ENCODE results near the gene UCHL1.

UCHL1 gene

GRCh38 chr4:41217374-41217773 is 39.4 kb upstream of the UCHL1 start:
- Histone ChIP-seq H3K4me3 (ENCODE audit: low read depth, low read length) (no peak overlapping the region), H3K27ac (peak overlapping the region; percentile 93), H3K4me1 (peaks cover 7% of the 10 kb centered on the region), H3K4me2 (ENCODE audit: low read length) (peak overlapping the region; percentile 82), H2AFZ (peak overlapping the region; percentile 99), H3K79me2 (no peaks in the 10 kb centered on the region), H3K27me3 (ENCODE audit: control insufficient read depth, insufficient read depth, low read length) (no peaks in the 10 kb centered on the region), H3K9ac (no peak overlapping the region), H3K36me3 (ENCODE audit: control insufficient read depth, insufficient read depth, low read length) (no peaks in the 10 kb centered on the region), H3K9me3 (ENCODE audit: control insufficient read depth, low read length) (no peaks in the 10 kb centered on the region)
- TF ChIP-seq CTCF (IDR thresholded peaks at IDR 0.05), result no peak

GRCh38 chr4:41218703-41219102 is 38.0 kb upstream of the UCHL1 start:
- Histone ChIP-seq H3K27ac (no peak overlapping the region), H3K36me3 (ENCODE audit: control insufficient read depth, insufficient read depth, low read length) (no peaks in the 10 kb centered on the region), H2AFZ (no peak overlapping the region), H3K9me3 (ENCODE audit: control insufficient read depth, low read length) (no peaks in the 10 kb centered on the region), H3K4me1 (peaks cover 7% of the 10 kb centered on the region), H3K79me2 (no peaks in the 10 kb centered on the region), H3K27me3 (ENCODE audit: control insufficient read depth, insufficient read depth, low read length) (no peaks in the 10 kb centered on the region), H3K4me2 (ENCODE audit: low read length) (no peak overlapping the region), H3K9ac (no peak overlapping the region), H3K4me3 (ENCODE audit: low read depth, low read length) (no peak overlapping the region)
- TF ChIP-seq CTCF (IDR thresholded peaks at IDR 0.05), result no peak

GRCh38 chr4:41219421-41219950 is 37.2 kb upstream of the UCHL1 start:
- no peak for TF ChIP-seq CTCF (IDR thresholded peaks at IDR 0.05)
- Histone ChIP-seq H3K9ac (no peak overlapping the region), H3K4me3 (ENCODE audit: low read depth, low read length) (no peak overlapping the region), H3K9me3 (ENCODE audit: control insufficient read depth, low read length) (no peaks in the 10 kb centered on the region), H3K27ac (no peak overlapping the region), H3K79me2 (no peaks in the 10 kb centered on the region), H3K4me2 (ENCODE audit: low read length) (no peak overlapping the region), H3K4me1 (peaks cover 7% of the 10 kb centered on the region), H3K27me3 (ENCODE audit: control insufficient read depth, insufficient read depth, low read length) (no peaks in the 10 kb centered on the region), H2AFZ (no peak overlapping the region), H3K36me3 (ENCODE audit: control insufficient read depth, insufficient read depth, low read length) (no peaks in the 10 kb centered on the region)

GRCh38 chr4:41221850-41222645 is 34.7 kb upstream of the UCHL1 start:
- Histone ChIP-seq H3K79me2 (no peaks in the 10 kb centered on the region), H3K9me3 (ENCODE audit: control insufficient read depth, low read length) (no peaks in the 10 kb centered on the region), H3K4me1 (no peaks in the 10 kb centered on the region), H3K9ac (no peak overlapping the region), H3K36me3 (ENCODE audit: control insufficient read depth, insufficient read depth, low read length) (no peaks in the 10 kb centered on the region), H3K4me2 (ENCODE audit: low read length) (no peak overlapping the region), H3K4me3 (ENCODE audit: low read depth, low read length) (no peak overlapping the region), H3K27me3 (ENCODE audit: control insufficient read depth, insufficient read depth, low read length) (no peaks in the 10 kb centered on the region), H3K27ac (no peak overlapping the region), H2AFZ (no peak overlapping the region)
- no peak for TF ChIP-seq CTCF (IDR thresholded peaks at IDR 0.05)

GRCh38 chr4:41227902-41228301 is 28.8 kb upstream of the UCHL1 start:
- no peaks in the 10 kb centered on the region for H3K36me3 ChIP-seq (ENCODE audit: control insufficient read depth, insufficient read depth, low read length)
- TF ChIP-seq CTCF (IDR thresholded peaks at IDR 0.05), result no peak

More at GRCh38 chr4:41227902-41228301, 28.8 kb upstream of the UCHL1 start:
- Histone ChIP-seq H3K4me1 (no peaks in the 10 kb centered on the region), H3K9ac (no peak overlapping the region), H3K27ac (no peak overlapping the region), H3K9me3 (ENCODE audit: control insufficient read depth, low read length) (no peaks in the 10 kb centered on the region), H3K4me3 (ENCODE audit: low read depth, low read length) (no peak overlapping the region), H3K27me3 (ENCODE audit: control insufficient read depth, insufficient read depth, low read length) (no peaks in the 10 kb centered on the region), H3K79me2 (no peaks in the 10 kb centered on the region), H2AFZ (no peak overlapping the region), H3K4me2 (ENCODE audit: low read length) (no peak overlapping the region)

Data from parathyroid adenoma (tissue), 2 donors.